Measurements from ENCODE around the gene KCNK16.

Gene KCNK16

DNA sequence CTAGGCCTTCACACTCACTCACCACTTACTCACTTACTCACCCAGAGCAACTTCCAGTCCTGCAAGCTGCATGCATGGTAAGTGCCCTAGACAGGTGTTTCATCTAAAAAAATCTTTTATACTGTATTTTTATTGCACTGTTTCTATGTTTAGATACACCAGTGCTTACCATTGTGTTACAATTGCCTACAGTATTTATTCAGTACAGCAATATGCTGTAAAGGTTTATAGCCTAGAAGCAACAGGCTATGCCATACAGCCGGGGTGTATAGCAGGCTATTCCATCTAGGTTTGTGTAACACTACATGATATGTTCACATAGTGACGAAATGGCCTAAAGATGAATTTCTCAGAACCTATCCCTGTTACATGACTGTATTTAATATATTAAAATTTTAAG, 56.1 kb downstream of the KCNK16 start:
- no peak for TF ChIP-seq ZFX (IDR thresholded peaks at IDR 0.05; ENCODE audit: borderline replicate concordance)
- TF ChIP-seq, protein P1, sequence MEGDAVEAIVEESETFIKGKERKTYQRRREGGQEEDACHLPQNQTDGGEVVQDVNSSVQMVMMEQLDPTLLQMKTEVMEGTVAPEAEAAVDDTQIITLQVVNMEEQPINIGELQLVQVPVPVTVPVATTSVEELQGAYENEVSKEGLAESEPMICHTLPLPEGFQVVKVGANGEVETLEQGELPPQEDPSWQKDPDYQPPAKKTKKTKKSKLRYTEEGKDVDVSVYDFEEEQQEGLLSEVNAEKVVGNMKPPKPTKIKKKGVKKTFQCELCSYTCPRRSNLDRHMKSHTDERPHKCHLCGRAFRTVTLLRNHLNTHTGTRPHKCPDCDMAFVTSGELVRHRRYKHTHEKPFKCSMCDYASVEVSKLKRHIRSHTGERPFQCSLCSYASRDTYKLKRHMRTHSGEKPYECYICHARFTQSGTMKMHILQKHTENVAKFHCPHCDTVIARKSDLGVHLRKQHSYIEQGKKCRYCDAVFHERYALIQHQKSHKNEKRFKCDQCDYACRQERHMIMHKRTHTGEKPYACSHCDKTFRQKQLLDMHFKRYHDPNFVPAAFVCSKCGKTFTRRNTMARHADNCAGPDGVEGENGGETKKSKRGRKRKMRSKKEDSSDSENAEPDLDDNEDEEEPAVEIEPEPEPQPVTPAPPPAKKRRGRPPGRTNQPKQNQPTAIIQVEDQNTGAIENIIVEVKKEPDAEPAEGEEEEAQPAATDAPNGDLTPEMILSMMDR (IDR thresholded peaks at IDR 0.05): no peak
- H3K27ac ChIP-seq: no peak overlapping the region

Data from 22Rv1 (cell line).